Measurements from ENCODE around the gene OR52A5.

DNA sequence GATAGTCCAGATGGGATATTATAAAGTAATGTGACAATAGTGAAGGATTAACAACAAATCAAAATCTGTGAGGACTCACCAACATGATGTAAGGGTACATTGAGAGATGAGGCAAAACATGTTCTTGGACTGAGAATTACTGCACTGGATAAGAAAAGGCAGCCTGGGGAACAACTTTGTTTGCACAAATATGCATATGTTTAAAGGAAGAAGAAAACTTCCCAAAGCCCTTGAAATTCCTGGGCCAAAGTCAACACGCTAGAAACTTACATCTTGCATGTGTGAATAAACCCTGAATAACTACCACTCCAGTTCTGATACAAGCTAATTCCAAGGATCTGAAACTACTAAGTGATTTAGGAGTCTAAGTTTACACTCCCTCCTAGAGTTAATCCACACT is 1.1 kb downstream of the OR52A5 start:
- TF ChIP-seq CTCF (IDR thresholded peaks at IDR 0.05 in 8 of 11, conservative IDR thresholded peaks at IDR 0.05 in 3 of 11) (no peak), POLR2A (IDR thresholded peaks at IDR 0.05) (no peak), POLR2AphosphoS5 (IDR thresholded peaks at IDR 0.05) (no peak)

Measured in spleen (tissue), 7 donors.